SJSA1 (cell line): ENCODE results near the gene CC2D2A. TPM values are rescaled to one million over a fixed set of nuclear protein-coding genes. Genes with fewer than 3 reads are reported as not detected.

Experiments
- DNase-seq, 2 experiments: peaks; one replicate each; pipeline ENCODE4 v3.0.0-alpha.2; 2015 to 2020; ENCODE audit warnings: low spot score in 2 of 2, low read depth in 1 of 2
- H3K27ac ChIP-seq: fragments of 250-450 bp; sonication (Bioruptor Pico); 2 replicates; pipeline ENCODE4 v1.5.1; 2020; ENCODE audit warnings: mild to moderate bottlenecking, moderate library complexity
- H3K27me3 ChIP-seq: fragments of 250-450 bp; sonication (Bioruptor Pico); replicated peaks from 2 replicates; pipeline ENCODE4 v1.5.1; 2020; ENCODE audit warnings: mild to moderate bottlenecking, moderate library complexity
- H3K36me3 ChIP-seq: fragments of 250-450 bp; sonication (Bioruptor Pico); 2 replicates; pipeline ENCODE4 v1.5.1; 2020; ENCODE audit warnings: mild to moderate bottlenecking
- H3K4me1 ChIP-seq: fragments of 250-450 bp; sonication (Bioruptor Pico); replicated peaks from 2 replicates; pipeline ENCODE4 v1.6.1; 2021; ENCODE audit warnings: mild to moderate bottlenecking
- H3K4me3 ChIP-seq: fragments of 250-450 bp; sonication (Bioruptor Pico); 2 replicates; pipeline ENCODE4 v1.5.1; 2020; ENCODE audit warnings: mild to moderate bottlenecking
- H3K9me3 ChIP-seq: fragments of 250-450 bp; sonication (Bioruptor Pico); replicated peaks from 2 replicates; pipeline ENCODE4 v1.5.1; 2020; ENCODE audit warnings: mild to moderate bottlenecking
- total RNA-seq: library from RNA; depleted of rRNA; stranded (reverse); fragments of >200 nt; shearing (Covaris generic); gene quantifications from 2 replicates; pipeline ENCODE4 v1.2.3, GENCODE V29; 2014

CC2D2A gene
- total RNA-seq, 1 experiment from 2014 or later: 7.7 TPM

DNA sequence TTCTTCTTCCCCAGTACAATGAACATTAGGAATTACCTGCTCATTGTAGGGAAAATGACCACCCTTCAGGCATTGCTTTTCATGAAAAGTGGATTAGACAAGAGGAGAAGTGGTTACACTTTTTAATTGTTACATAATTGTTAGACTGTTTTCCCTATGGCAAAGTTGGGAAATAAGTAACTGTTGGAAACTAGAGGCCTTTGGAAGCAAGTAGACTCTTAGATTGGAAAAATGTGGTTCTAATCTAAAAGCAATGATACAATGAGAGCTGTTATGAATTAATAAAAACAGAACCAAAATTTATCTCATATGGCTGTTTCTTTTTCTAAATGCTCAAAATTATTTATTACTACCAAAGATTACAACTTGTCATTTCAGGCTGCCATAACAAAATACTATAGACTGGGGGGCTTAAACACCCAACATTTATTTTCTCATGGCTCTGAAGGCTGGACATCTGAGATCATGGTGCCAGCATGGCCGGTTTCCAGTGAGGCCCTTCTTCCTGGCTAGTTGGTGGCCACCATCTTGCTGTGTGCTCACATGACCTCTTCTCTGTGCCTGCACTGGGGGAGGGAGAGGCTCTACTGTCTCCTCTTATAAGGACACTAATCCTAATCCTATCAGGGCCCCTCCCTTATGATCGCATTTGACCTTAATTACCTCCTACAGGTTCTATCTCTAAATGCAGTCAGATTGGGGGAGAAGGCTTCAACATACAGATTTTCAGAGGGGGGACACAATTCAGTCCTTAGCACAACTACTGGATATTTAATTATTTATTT, 12.5 kb downstream of the CC2D2A start:
- Histone ChIP-seq H3K27me3 (no peaks in the 10 kb centered on the region), H3K9me3 (no peaks in the 10 kb centered on the region), H3K27ac (no peak overlapping the region), H3K36me3 (no peaks in the 10 kb centered on the region), H3K4me3 (no peak overlapping the region), H3K4me1 (peaks cover 10% of the 10 kb centered on the region; the same call in 1 of the 2 replicates)
- no peak for DNase-seq

DNA sequence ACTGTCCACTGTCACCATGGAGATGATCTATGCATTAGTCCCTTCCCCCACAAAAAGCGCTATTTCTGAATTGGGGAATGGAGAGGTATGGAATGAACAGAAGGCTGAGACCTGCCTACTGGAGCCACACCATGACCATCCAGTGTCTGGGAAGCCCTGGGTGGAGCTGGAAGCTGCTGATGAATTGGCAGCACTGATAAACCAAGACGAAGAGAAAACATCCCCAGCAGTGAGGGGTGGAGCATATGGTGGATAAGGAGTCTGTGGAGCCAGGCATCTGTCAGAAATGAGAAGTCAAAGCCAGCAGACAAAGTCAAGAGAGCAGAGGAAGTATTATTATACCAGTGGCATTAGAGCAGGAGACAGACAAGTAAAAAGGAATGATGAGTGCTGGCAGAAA, 13.2 kb downstream of the CC2D2A start:
- peaks cover 10% of the 10 kb centered on the region; the same call in 1 of the 2 replicates for H3K4me1 ChIP-seq
- H3K36me3 ChIP-seq: no peaks in the 10 kb centered on the region
- H3K27me3 ChIP-seq: no peaks in the 10 kb centered on the region
- no peak overlapping the region for H3K27ac ChIP-seq
- no peaks in the 10 kb centered on the region for H3K9me3 ChIP-seq
- DNase-seq: no peak
- no peak overlapping the region for H3K4me3 ChIP-seq

DNA sequence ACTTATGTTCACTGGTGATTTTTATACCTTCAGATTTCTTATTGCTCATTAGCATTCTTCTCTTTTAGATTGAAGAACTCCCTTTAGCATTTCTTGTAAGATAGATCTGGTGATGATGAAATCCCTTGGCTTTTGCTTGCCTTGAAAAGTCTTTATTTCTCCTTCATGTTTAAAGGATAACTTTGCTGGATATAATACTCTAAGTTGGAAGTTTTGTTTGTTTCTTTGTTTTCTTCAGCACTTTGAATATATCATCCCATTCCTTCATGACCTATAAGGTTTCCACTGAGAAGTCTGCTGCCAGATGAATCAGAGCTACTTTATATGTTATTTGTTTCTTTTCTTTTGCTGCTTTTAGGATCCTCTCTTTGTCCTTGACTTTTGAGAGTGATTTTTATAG, 18.5 kb downstream of the CC2D2A start:
- Histone ChIP-seq H3K4me1 (0 out of 2 replicates have a peak, but pooled peaks cover 6% of the 10 kb centered on the region), H3K27ac (no peak overlapping the region), H3K36me3 (no peaks in the 10 kb centered on the region), H3K27me3 (no peaks in the 10 kb centered on the region), H3K4me3 (no peak overlapping the region), H3K9me3 (no peaks in the 10 kb centered on the region)
- DNase-seq: no peak

DNA sequence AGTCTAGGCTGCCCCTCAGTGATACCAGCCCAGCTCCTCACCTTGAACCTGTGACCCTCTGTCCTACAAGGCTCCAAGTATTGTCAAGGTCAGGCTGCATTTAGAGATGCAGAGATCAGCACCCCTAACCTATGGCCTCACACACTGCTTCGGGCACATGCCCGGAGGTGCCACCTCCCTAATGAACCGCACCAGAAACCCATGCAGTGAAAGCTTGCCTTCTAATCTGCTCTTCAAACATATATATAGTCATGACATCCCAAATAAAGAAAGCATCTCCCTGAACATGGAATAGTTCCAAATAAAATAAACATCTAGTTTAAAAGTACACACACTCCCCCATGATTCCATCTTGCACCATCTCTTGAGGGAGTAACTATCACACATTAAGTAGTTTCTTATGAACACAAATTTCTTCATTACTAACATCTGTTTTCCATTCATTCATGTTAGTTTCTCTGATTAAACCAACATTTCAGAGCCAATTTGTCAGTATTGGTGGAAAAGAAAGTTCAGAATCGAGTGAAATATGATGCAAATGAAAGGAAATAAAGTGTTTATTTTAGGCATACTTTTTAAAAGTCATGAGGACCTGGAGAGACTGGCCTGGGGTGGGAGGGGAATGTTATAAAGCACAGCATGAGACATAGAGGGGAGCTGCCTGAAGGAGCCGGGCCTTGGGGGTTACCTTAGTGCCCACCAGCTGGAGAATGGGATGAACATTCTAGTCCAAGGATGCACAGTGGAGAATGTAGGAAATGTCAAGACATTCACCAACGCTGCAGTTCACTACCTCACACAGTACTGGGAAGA, 19.2 kb downstream of the CC2D2A start:
- Histone ChIP-seq H3K27ac (no peak overlapping the region), H3K27me3 (no peaks in the 10 kb centered on the region), H3K4me1 (0 out of 2 replicates have a peak, but pooled peaks cover 6% of the 10 kb centered on the region), H3K4me3 (no peak overlapping the region), H3K36me3 (no peaks in the 10 kb centered on the region), H3K9me3 (no peaks in the 10 kb centered on the region)
- peak in 1 of 2 experiments; percentile 23 for DNase-seq

DNA sequence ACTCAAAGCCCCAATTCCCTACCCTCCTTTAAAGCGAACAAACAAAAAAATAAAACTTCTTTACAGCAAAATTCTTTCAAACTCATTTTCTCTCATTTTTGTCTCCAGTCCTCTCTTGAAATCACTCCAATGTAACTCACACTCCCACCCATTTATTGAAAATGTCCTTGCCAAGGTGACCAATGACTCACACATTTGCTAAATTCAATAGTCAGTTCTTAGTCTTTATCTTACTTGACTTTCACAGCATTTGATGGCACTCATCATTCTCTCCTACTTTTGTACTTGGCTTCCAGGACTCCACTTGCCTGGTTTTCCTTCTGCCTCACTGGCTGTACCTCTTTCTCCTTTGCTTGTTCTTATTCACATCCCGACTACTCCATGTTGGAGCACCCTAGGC, 19.9 kb downstream of the CC2D2A start:
- 0 out of 2 replicates have a peak, but pooled peaks cover 6% of the 10 kb centered on the region for H3K4me1 ChIP-seq
- no peak overlapping the region for H3K27ac ChIP-seq
- no peaks in the 10 kb centered on the region for H3K27me3 ChIP-seq
- H3K4me3 ChIP-seq: no peak overlapping the region
- no peaks in the 10 kb centered on the region for H3K36me3 ChIP-seq
- H3K9me3 ChIP-seq: no peaks in the 10 kb centered on the region
- DNase-seq: no peak

DNA sequence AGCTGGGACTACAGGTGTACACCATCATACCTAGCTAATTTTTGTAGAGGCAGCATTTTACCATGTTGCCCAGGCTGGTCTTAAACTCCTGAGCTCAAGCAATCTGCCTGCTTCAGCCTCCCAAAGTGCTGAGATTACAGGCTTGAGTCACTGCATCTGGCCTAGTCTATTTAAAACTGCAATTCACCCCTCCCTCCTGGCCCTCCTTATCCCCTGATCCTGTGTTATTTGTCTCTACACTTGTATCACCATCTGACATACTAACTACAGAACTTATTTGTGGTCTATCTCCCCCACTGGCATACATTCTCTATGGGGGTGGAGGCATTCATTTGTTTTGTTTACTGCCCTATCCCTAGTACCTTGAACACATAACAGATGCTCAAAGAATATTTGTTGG, 23.7 kb downstream of the CC2D2A start:
- H3K36me3 ChIP-seq: no peaks in the 10 kb centered on the region
- no peak overlapping the region for H3K27ac ChIP-seq
- no peak overlapping the region for H3K4me3 ChIP-seq
- H3K9me3 ChIP-seq: no peaks in the 10 kb centered on the region
- DNase-seq: no peak
- no peaks in the 10 kb centered on the region for H3K27me3 ChIP-seq
- 0 out of 2 replicates have a peak, but pooled peaks cover 6% of the 10 kb centered on the region for H3K4me1 ChIP-seq

DNA sequence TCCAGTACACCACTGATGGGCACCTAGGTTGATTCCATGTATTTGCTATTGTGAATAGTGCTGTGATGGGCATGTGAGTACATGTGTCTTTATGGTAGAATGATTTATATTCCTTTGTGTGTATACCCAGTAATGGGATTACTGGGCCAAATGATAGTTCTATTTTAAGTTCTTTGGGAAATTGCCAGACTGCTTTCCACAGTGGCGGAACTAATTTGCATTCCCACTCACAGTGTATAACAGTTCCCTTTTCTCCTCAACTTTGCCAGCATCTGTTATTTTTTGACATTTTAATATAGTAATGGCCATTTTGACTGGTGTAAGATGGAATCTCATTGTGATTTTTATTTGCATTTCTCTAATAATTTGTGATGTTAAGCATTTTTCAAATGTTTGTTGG, 25.9 kb downstream of the CC2D2A start:
- H3K27me3 ChIP-seq: no peaks in the 10 kb centered on the region
- no peak overlapping the region for H3K4me3 ChIP-seq
- H3K4me1 ChIP-seq: no peaks in the 10 kb centered on the region
- H3K36me3 ChIP-seq: no peaks in the 10 kb centered on the region
- no peak for DNase-seq
- no peaks in the 10 kb centered on the region for H3K9me3 ChIP-seq
- no peak overlapping the region for H3K27ac ChIP-seq

DNA sequence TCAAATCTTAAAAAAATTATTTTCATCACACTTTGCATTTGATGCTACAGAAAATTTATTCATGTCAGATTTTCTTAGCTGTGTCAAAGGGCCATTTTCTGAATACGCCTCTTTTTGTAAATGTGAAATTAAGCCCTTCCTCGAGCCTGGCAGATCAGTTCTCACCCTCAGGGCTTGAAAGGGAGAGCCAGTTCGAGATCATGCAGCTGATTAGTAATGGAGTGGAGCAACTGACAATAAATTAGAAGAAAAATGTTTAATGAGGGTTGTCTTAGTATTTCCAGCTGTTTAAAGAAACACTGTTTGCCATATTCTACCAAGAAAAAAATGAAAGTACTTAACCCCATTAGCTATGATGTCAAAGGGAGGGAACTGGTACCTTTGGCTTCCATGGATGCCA, 28.7 kb downstream of the CC2D2A start:
- Histone ChIP-seq H3K4me3 (no peak overlapping the region), H3K27me3 (no peaks in the 10 kb centered on the region), H3K4me1 (no peaks in the 10 kb centered on the region), H3K9me3 (no peaks in the 10 kb centered on the region), H3K27ac (no peak overlapping the region), H3K36me3 (no peaks in the 10 kb centered on the region)
- no peak for DNase-seq

DNA sequence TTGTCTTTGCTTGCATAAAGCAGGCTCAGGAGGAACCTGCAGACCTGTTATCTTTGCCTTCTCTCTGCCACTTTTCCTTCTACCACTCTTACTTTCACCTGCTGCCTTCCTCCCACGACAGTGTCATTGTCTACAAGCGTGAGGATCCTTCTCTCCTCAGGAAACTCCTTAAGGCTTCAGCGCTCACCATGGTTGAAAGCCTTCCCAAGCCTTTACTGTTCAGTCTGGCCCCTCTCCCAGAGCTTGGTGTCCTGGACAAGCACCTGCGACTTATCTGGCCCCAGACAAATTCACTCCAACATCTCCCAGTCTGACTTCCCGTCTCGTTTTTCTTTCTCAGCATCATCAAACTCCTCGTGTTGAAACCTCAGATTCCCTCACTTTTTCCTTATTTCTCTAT, 31.0 kb downstream of the CC2D2A start:
- DNase-seq: no peak
- Histone ChIP-seq H3K27me3 (no peaks in the 10 kb centered on the region), H3K27ac (no peak overlapping the region)

DNA sequence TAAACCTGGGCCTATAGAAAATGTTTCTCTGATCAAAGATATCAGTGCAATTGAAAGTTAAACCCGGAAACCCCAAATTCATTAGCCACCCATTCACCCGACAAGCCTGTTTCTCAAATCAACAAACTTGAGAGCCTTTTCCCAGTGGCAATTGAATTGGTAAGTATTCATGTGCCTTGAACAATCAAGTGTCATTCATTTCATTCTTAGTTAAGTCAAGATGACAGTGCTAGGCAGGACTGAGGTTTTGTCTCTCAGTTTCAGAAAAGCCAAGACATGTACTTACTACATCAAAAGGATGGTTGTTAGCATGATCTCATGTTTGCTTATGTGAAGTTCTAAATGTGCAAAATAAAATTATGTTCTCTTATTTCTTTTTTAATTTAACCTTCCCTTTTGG, 32.3 kb downstream of the CC2D2A start:
- Histone ChIP-seq H3K9me3 (no peaks in the 10 kb centered on the region), H3K4me3 (no peak overlapping the region), H3K27me3 (no peaks in the 10 kb centered on the region), H3K36me3 (no peaks in the 10 kb centered on the region), H3K4me1 (no peaks in the 10 kb centered on the region), H3K27ac (no peak overlapping the region)
- DNase-seq: no peak

More for the DNA sequence above, 31.0 kb downstream of the CC2D2A start:
- Histone ChIP-seq H3K9me3 (no peaks in the 10 kb centered on the region), H3K4me3 (no peak overlapping the region), H3K36me3 (no peaks in the 10 kb centered on the region), H3K4me1 (no peaks in the 10 kb centered on the region)

DNA sequence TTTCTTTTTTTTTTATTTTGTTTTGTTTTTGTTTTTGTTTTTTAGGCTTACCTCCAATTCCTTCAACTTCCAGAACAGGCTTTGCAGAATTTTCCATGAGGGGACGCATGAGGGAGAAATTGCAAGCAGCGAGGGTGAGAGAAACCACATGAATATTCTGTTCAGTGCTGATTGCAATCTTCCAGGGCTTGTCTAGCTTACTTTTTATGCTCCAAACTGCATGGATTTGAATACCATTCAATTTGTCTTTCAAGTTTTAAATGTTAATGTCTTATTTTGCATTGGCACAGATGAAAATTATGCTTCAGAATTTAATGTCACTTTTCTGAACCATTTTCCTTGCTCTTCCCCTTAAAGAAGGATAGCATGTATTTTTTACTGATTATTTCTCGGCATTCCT, 32.7 kb downstream of the CC2D2A start:
- no peaks in the 10 kb centered on the region for H3K4me1 ChIP-seq
- no peak overlapping the region for H3K27ac ChIP-seq
- H3K4me3 ChIP-seq: no peak overlapping the region
- H3K27me3 ChIP-seq: no peaks in the 10 kb centered on the region
- no peaks in the 10 kb centered on the region for H3K36me3 ChIP-seq
- DNase-seq: no peak
- no peaks in the 10 kb centered on the region for H3K9me3 ChIP-seq

DNA sequence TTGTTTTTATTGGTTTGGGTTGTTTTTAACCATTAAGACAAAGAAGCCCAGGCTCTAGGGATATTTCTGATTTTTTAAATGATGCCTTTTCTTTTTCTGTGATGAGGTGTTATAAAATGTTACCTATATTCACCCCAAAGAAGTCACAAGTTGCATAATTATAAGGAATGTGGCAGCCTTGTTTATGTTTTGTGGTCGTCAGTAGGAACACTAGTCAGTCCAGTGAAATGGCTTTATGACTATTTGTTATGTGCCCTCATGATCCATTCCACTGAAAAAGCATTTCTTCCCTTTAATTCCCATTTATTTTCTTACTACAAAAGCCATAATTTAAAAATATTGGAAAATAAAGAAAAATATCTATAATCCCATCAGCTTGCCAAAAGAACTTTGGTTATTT, 34.4 kb downstream of the CC2D2A start:
- H3K4me3 ChIP-seq: no peak overlapping the region
- H3K27ac ChIP-seq: no peak overlapping the region
- no peaks in the 10 kb centered on the region for H3K27me3 ChIP-seq
- H3K4me1 ChIP-seq: no peaks in the 10 kb centered on the region
- H3K36me3 ChIP-seq: no peaks in the 10 kb centered on the region
- no peaks in the 10 kb centered on the region for H3K9me3 ChIP-seq
- no peak for DNase-seq

DNA sequence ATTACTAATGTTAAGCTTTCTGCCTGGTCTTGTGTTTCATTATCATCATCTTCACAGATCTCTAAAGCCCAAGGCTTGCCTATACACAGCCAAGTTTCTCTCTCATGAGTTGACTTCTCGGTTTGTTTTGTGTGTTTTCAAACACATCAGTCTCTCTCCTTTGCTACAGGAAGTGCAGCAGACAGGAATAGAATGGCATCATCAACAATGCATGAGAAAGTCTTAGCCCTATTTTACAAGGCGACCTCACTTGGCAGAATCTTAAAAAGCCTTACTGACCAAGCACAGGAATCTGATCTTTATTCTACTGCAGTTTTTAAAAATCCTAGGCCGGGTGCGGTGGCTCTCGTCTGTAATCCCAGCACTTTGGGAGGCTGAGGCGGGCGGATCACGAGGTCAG, 36.8 kb downstream of the CC2D2A start:
- H3K4me1 ChIP-seq: no peaks in the 10 kb centered on the region
- DNase-seq: no peak
- H3K36me3 ChIP-seq: no peaks in the 10 kb centered on the region
- H3K27ac ChIP-seq: no peak overlapping the region
- no peaks in the 10 kb centered on the region for H3K27me3 ChIP-seq
- no peak overlapping the region for H3K4me3 ChIP-seq
- H3K9me3 ChIP-seq: no peaks in the 10 kb centered on the region

DNA sequence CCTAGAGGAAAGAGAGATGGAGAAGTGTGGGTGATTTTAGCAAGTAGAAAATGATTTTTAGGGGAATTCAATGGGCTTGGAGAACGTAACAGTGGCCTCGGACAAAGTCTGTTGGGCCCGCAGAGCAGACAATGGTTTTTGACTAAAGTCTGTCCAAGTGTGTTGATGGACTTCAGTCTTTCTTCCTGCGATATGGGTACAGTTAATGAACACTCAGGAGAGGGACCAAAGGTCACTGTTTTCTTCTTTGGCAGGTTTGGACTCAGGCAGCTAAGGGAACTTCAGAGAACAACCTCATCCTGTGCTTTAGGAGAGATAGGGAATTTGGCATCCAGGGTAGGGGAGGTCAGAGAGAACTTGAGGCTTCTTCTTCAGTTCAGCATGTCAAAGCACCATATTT, 38.0 kb downstream of the CC2D2A start:
- DNase-seq: no peak
- Histone ChIP-seq H3K4me3 (no peak overlapping the region), H3K4me1 (no peaks in the 10 kb centered on the region), H3K27me3 (no peaks in the 10 kb centered on the region), H3K9me3 (no peaks in the 10 kb centered on the region), H3K27ac (no peak overlapping the region), H3K36me3 (no peaks in the 10 kb centered on the region)
